HPDE6-E6E7 (cell line): ENCODE measurements around the gene GRIFIN.

Source experiments
- DNase-seq: peaks from one replicate; pipeline ENCODE4 v3.0.0; 2011; ENCODE audit warnings: missing footprints; ENCODE audit errors: extremely low spot score

GRIFIN gene

DNA sequence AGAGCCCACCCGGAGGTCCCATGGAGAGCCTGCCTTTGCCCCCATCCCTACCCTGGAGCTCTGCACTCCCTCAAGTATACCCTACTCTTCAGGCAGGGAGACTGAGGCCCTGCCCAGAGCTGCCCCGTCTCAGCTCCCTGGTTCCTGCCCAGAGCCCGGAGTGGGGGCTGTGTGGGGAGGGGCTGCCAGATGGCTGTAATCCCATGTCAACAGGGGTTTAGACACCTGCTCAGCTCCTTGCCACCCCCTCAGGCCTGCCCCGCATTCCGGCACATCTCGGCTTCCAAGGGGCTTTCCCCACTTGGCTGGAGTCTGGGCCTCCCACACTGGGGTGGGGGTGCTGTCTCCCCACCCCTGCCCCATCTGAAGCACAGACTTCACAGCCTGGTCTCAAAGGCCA, 22.5 kb upstream of the GRIFIN start:
- DNase-seq: no peak

DNA sequence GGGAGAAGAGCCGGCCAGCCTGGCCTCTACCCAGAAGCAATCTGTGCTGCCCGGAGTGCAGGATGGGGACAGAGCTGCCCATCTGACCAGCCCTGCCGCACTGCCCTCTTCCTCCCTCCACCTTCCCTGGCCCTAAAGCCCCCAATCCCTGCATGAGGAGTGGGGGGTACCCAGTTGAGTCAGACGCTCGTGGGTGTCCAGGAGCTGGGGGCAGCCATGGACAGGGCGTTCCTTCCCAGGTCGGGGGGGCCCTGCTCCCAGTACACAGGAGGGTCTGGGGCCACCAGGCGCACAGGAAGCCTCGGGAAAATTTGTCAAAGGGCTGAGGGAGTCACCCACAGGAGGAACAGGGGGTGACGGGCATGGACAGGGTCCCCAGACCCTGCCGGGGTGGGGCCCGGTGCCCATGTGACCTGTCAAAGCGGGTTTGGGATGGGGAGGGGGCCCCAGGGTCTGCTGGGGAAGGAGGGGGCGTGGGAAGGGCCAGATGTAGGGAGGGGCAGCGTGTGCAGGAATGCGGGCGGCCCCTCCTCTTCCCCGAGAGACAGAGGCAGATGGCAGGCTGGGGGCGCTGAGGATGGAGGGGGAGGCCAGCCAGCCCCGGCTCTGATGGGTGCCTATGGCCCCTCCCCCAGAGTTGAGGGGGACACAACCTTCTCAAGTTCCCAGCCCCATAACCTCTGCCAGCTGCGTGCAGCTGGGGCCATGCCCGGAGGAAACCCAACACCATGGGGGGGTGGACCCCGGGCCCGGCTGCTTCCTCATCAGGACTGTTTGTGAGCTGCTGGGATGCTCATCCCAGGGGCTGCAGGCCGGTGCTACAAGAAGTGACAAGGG, 21.5 kb upstream of the GRIFIN start:
- no peak for DNase-seq

DNA sequence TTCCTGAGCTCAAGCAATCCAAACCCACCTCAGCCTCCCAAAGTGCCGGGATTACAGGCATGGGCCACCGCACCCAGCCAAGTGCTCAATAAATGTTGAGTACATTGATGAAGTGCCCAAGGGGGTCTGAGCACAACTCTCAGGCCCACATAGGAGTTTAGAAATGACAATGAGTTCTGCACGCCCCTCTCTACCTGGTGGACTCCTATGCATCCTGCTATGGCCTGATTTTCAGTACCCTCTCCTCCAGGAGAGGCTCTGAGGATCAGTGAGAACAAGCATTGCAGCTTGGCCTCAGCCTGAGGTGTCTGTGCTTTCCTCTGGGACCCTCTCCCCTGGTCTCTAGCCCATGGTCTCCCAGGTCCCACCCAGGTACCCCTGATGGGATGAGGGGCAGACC, 20.9 kb upstream of the GRIFIN start:
- DNase-seq: no peak

DNA sequence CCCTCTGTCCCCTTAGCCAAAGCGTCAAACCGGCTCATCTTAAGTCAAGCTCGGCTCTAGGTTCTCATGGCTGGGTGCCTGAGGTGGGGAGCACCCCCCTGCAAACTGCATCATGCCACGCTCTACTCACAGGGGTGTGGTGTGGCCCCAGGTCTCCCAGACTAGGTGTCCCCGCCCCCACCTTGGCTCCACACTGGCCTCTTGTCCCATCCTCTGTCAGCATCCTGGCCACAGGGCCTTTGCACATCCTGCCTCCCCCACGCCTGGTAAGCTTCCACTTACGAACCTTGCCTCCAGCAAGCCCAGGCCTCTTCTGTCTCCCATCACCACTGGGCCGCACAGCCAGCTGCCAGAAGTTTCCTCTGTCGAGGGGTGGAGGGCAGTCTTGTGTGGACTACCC, 20.2 kb upstream of the GRIFIN start:
- DNase-seq: no peak

DNA sequence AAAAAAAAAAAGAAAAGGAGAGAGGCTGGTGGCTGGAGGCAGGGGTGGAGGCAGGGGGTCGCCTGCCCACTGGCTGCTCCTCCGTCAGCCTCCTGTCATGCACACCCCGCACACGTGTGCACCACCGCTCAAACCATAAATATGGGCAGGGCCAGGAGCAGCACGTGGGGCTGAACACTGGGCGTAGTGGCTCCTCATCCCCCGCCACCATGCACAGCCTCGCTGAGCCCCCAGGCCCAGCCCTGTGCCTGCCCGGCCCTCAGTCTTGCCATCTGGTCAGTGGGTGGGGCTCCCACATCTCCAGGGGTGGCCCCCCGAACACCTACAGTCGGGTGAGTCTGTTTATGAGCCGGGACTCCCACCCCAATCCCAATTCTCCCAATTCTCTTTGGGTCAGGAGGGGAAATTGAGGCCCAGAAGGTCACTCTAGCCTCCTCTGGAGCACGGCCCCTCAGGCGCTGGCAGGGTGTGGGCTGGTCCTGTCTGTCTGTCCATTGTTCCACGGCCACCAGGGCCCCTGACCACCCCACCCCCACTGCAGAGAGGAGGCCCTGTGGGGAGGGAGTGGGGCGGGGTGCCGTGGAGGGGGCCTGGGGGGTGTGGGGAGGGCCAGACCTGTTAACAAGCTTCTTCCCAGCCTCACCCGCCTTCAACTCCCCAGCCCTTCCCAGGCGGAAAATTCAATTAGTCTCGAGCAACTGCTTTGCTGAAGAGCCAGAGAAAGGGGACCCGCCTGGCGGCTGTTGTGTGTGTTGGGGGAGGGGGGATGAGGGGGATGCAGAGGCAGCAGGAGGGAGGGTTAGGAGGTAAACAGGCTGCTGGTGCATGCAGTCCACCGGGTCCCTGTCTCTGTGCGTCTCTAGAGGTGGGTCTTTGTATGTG, 19.5 kb upstream of the GRIFIN start:
- DNase-seq: no peak

DNA sequence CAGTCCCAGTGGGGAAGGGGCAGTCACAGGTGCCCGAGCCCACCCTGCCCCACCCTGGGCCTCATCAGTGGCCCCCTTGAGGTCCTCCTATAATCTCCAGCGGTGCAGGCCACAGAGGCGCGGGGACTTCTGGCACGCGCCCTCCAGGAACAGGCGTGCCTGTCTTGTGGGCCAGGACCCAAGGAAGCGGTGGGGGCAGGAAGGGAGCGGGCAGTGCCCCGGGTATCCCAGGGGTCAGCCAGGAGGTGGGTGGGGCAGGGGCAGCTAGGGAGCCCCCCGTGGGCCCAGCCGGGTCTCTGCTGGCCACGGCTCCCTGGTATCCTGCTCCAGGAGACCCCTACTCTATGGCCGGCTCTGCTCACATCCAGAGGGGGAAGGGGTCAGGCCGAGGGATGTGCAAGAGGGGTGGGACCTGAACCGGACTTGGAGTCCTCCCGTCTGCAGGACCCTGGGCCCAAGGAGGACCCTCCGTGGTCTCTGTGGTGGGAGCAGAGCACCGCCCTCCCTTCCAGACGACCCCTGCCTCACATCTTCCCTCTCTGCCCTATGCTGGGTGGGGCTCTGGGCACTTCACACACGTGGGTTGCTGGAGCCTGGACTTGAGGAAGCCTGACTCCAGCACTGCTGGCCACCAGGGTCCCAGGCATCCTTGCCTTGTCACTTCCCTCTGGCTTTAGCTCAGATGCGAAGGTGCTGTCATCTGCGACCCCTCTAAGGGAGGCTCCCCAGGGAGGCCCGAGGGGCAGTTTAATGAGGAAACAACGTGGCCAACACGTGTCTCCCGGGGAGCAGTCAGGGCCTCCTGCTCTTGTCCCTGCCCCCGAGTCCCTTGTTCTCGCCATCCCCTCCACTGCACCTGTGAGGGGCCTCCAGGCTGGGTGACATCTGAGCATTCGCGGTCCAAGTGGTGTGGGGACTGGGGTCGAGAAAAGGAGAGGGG, 18.3 kb upstream of the GRIFIN start:
- no peak for DNase-seq

DNA sequence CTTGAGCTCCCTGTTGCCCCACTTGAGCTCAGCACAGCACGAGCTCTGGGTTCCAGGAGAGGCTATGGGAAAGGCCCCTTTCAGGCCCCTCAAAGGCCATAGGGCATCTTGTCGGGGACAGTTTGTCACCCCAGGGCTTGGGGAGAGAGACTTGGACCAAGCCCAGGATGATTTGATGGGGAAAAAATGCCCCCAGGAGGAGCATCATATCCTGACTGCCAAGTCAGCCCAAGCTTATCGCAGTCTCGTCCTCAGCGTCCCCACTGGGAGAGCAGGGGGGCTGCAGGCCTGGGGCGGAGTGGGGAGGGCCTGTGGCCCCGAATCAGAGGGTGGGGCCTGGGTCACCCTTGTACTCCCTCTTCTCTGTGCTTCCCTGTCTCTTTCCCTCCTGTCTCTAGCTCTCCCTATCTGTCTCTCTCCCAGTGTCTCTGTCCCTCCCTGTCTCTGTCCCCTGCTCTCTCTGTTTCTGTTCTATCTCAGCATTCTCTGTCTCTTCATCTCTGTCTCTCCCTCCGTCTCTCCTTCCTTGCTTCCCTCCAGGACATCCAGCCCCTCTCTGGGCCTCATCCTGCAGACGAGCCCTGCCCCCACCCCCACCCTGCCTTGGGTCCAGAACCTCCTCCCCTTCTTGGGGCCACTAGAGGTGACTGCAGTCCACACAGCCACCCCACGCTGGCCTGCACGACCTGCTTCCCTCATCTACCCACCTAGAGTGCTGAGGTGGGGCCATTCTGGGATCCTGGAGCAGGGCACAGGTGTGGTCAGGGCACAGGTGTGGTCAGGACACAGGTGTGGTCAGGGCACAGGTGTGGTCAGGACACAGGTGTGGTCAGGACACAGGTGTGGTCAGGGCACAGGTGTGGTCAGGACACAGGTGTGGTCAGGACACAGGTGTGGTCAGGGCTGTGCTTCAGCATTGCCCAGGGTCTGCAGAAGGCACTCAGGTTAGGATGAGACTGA, 17.3 kb upstream of the GRIFIN start:
- DNase-seq: no peak

DNA sequence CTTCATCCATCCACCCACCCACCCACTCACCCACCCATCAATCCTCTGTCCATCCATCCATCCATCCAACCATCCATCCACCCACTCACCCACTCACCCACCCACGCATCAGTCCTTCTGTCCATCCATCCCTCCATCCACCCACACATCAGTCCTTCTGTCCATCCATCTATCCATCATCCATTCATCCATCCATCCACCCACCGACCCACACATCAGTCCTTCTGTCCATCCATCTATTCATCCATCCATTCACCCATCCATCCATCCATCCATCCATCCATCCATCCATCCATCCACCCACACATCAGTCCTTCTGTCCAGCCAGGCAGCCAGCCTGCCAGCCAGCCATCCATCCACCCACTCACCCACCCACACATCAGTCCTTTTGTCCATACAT, 15.8 kb upstream of the GRIFIN start:
- no peak for DNase-seq

DNA sequence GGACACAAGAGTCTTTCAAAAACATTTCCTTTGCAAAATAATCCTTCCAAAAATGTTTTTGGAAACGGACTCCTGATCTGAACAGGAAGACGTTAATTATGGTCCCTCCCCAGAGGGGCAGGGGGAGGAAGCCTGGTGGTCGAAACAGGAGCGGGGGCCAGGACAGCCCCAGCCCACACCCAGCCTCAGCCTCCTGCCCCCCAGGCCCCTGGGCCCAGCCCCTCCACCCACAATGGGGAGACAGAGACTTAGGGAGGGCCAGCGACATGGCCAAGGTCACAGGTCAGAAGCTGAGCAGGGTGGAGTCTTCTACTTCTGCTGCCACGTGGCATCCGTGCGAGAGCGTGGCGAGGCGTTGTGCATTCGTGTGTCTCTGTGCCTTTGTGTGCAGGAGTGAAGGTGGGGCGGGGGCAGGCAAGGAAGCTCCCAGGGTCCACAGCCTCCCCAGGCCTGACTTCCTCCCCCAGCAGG, 14.0 kb upstream of the GRIFIN start:
- no peak for DNase-seq

DNA sequence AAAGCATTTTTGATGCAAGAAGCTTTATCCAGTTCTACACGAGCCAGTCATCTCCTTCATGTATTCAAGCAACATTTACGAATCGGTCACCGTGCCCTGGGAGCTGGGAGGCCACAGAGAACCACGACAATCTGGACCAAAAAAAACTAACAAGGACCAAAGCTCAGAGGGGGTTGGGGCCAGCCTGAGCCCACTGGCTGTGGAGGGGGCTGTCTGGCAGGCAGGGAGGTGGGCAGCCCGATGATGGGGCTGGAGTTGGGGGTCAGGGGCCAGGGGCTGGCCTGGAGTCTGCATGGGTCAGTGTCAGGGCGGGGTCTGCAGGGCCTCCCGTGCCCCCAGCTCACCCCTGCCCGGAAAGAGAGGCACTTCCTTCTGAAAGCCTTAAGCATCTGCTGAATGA, 12.5 kb upstream of the GRIFIN start:
- no peak for DNase-seq

DNA sequence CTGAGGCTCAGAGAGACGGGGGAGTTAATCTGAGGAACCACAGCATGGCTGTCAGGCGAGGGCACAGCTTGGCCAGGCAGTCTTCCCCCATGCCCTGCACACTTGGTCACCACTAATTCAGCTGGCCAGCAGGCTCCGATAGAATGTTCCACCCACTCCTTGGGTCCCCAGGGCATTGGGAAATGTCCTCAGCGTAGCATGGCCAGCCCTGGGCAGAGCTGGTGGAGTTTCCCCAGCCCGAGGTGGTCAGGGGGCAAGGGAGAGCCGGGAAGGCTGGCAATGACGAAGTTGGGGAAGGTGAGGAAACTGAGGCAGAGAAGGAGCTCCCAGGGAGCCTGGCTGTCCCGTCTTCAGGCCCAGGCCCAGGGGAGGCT, 12.1 kb upstream of the GRIFIN start:
- DNase-seq: no peak

DNA sequence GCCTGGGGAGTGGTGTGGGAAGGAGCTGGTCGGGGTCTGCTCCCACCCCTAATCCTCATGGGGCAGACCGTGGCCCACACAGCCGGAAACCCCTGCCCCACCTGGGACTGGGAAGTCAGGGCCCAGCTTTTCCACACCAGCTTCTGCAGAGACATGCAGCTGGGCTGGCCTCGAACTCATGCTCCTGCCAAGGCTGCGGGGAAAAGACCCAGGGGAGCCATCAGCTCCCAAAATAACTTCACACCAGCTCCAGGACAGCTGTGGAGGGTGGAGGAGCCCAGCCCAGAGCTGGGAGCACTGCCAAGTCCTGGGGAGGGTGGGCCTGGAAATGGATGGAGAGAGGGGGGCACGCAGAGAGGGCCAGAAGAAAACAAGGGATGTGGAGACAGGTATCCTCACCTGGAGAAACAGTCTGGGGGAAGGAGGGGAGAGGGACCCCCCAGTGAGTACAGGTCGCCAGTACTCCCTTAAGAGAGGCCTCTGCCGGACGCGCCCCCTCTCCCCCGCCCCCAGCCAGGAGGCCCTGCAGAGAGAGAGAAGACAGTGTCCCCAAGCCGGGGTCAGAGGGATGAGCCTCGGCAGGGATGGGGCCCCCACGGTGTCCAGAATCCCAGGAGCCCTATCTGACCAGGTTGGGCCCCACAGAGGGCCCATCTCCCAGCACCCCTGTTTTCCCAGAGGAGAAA, 11.5 kb upstream of the GRIFIN start:
- DNase-seq: no peak

DNA sequence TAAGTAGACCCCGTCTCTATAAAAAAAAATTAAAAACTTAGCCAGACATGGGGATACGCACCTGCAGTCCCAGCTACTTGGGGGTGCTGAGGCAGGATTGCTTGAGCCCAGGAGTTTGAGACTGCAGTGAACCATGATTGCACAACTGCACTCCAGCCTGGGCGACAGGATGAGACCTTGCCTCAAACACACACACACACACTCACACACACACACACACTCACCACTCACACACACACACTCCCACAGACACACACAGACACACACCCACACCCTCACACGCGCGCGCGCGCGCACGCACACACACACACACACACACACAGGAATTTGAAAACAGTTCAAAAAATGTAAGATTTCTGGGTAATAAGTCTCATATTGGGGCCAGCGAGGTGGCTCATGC, 8.7 kb upstream of the GRIFIN start:
- no peak for DNase-seq

DNA sequence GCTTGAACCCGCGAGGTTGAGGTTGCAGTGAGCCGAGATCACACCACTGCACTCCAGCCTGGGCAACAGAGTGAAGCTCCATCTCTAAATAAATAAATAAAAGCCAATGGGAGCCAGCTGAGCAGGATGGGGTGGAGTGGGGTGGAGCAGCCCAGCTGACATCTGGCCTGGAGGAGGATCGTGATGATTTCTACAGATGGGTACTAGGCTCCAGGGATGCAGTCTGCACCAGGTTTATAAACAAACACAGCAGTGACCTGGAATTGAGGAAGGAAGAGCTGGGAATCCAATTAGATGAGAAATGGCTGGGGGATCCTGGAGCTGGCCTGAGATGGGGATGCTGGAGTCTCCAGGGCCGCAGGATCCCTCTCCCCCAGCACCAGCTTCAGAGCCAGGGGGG, 7.3 kb upstream of the GRIFIN start:
- no peak for DNase-seq

DNA sequence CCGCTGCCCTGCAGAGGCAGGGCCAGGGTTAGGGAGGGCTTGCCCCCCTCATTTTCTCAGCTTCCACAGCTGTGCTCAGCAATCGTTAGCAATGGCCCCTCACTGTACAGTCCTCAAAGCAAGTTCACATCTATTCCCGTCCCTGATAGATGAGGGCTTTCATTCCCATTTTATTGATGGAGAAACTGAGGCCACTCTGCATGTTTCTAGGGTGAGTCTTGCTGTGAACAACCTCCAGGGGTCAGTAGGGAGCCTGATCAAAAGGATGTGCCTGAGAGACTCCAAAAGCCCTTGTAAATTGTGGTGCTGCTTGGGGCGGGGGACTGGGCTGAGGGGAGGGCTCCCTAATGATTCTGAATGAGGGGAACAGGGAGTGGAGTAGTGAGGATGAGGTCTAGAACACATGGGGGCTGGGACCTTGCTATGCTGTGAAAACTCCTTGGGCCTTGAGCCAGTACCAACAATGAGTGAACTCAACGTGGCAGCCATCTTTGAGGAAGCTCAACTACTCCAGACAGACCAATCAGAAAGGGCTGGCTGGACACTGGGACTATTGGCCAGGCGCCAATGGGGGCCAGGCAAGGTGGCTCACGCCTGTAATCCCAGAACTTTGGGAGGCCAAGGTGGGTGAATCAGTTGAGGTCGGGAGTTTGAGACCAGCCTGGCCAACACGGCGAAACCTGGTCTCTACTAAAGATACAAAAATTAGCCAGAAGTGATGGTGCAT, 6.7 kb upstream of the GRIFIN start:
- DNase-seq: no peak

DNA sequence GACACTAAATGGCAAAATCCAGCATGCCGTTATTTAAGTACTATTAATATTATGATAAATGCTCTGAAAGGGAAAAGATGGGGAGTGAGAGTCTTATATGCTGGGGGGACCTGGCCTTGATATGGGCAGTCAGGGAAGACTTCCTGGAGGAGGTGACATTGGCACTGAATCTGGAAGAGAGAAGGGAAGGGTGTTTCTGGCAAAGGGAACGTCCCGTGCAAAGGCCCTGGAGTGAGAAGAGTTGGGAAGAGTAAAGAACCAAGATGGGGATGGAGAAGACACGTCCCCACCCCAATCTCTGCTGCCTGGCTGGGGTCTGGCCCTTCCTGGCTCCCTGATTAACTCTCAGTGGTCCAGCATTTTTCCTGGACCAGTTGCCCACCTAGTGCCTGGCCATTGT, 5.0 kb upstream of the GRIFIN start:
- no peak for DNase-seq

DNA sequence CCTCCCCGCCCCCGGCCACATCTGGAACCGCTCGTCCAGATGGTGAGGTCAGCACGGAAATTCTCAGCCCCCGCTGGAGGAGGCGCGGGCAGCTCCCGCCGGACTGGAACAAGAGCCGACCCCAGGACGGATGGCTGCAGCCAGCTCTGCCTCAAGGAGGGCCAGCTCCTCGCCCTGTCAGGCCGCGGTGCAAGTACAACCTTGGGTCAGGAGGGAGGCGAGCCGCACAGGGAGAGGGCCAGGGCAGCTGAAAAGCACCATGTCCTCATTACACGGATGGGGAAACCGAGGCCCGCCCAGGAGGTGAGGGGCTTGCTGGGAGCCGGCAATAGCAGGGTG, 3.8 kb upstream of the GRIFIN start:
- no peak for DNase-seq

DNA sequence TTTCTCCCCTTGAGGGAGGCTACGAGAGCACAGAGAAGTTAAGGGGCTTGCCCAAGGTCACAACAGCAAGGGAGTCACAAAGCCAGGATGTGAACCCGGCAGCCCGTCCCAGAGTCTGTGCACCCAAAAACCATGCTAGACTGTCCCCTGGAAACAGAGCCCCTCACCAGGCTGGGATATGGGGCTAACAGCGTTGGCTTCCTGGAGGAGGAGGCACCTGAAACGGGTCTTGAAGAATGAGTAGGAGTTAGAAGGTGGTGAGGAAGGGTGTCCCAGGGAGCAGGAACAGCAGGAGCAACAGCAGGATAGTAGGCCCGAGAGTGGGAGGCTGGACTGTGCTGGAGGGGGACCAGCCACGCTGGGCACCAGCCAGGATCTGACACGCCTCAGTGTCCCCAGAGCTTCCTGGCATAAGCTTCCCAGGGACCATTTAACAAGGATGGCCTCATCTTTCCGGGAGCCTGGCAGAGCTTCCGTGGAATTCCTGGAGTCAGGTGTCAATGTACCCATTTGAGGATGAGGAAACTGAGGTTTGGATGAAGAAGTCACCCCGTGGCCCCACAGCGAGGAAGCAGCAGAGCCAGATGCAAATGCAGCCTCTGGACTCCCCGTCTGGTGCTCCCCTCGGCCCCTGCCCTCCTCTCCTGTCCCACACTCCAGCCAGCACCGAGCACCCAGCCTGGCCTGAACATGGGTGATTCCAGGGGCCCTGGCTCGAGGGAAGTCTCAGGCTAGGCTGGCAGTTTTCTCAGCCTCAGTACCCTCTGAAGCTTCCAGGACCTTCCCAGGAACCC, 3.3 kb upstream of the GRIFIN start:
- DNase-seq: no peak

DNA sequence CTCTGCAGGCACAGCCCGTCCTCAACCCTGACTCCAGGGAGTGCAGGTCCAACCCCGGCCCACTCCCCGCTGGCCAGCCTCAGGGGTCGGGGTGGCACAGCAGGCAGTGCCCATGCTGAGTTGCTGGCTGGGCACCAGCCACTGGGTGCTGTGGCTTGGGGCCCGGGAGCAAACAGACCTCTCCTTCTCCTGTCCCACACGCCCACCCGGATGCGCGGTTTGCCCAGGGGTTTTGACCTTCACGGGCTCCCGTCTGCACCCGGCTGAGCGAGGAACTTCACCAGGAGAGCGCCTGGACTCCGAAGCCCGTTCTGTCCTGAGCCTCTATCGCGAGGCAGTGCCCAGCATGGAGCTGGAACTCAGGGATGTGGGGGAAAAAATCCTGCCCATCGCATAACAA, 2.6 kb upstream of the GRIFIN start:
- DNase-seq: no peak
